HAP-1 (cell line): ENCODE results near the gene STK24.

Experiments used
- DNase-seq, 2 experiments: peaks; one replicate each; pipeline ENCODE4 v3.0.0-alpha.2; 2016 to 2020; ENCODE audit warnings: low spot score in 2 of 2
- H3K27me3 ChIP-seq: fragments of 250-450 bp; sonication (Bioruptor Pico); 2 replicates; pipeline ENCODE4 v1.5.1; 2020; ENCODE audit warnings: low read depth, mild to moderate bottlenecking, moderate library complexity
- H3K36me3 ChIP-seq: fragments of 250-450 bp; sonication (Bioruptor Pico); replicated peaks from 2 replicates; pipeline ENCODE4 v1.5.1; 2020; ENCODE audit warnings: mild to moderate bottlenecking
- H3K4me1 ChIP-seq: fragments of 250-450 bp; sonication (Bioruptor Pico); 2 replicates; pipeline ENCODE4 v1.5.1; 2020; ENCODE audit warnings: mild to moderate bottlenecking
- H3K4me3 ChIP-seq: fragments of 250-450 bp; sonication (Bioruptor Pico); 2 replicates; pipeline ENCODE4 v1.5.1; 2020; ENCODE audit warnings: mild to moderate bottlenecking, moderate library complexity
- H3K9me3 ChIP-seq: fragments of 250-450 bp; sonication (Bioruptor Pico); 2 replicates; pipeline ENCODE4 v1.5.1; 2020; ENCODE audit warnings: mild to moderate bottlenecking, moderate library complexity
- in situ Hi-C: fragments of 300-500 bp; cut with MboI; formaldehyde crosslinking; loops from 3 replicates; pipeline ENCODE4 v1.14.3; 2020; ENCODE audit warnings: low sequenced_read_pairs, inconsistent platforms, mixed read lengths

Gene STK24

DNA sequence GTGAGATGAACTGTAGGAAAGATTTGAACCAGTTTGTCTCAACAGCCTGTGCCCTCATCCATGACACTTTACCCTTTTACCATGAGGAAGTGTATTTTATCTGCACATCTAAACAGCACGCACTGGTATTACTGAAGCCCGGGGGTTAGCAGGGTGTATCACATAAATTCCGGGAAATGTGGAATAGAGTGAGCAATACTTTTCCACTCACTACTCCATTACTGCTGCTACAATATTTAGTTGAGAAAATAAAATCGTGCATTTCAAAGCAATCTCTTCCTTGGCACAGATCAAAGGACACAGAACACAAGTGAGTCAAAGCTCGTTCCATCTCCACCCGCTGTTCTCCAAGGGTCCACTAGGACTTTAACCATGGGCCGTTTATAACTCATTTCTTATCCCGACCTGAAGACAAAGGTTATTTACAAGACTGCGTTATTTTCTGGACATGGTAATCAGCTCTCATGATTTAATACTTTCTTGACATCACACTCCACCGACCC is 35.2 kb downstream of the STK24 start:
- Histone ChIP-seq H3K4me3 (no peak overlapping the region), H3K36me3 (no peaks in the 10 kb centered on the region), H3K9me3 (no peaks in the 10 kb centered on the region), H3K4me1 (peaks cover 5% of the 10 kb centered on the region; the same call in 1 of the 2 replicates), H3K27me3 (no peaks in the 10 kb centered on the region)
- no peak for DNase-seq
- in situ Hi-C loops: no loop called here

DNA sequence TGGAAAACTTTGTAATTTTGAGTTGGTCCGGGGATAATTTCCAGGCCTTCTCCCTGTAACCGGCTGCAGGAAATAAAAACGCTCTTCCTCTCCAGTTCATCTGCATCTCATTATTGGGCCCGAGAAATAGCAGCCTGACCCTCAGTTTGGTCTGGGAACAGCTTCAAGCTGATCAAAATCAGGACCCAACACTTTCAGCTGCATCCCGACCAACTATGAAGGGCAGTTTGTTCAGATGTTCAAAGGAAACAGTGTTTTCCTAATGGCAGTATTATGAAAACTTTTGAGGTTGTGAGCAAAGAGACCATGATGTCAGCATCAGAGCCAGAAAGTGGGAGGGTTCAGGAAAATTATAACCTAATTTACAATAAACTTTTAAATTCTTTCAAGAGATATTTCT is 35.7 kb downstream of the STK24 start:
- H3K4me3 ChIP-seq: no peak overlapping the region
- no peaks in the 10 kb centered on the region for H3K9me3 ChIP-seq
- H3K4me1 ChIP-seq: peaks cover 5% of the 10 kb centered on the region; the same call in 1 of the 2 replicates
- H3K36me3 ChIP-seq: no peaks in the 10 kb centered on the region
- H3K27me3 ChIP-seq: no peaks in the 10 kb centered on the region
- DNase-seq: no peak
- in situ Hi-C loops: no loop called here

DNA sequence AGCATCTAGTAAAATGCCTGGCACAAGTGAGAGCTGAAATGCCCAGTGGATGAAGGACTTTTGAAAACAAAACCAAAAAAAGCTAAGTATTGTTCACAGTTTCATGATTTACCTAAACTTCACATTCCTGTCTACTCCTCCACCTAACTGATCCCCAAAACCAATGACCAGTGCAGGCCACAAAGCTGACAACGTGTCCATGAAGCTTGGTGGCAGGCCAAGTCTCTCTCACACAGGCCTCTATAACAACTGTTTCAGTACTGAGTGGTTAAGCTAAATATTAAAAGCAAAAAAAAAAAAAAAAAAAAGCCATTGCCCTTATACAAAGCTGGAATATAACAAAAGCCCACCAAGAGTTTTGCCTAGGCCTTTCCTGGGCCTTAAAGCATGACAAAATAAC is 36.4 kb downstream of the STK24 start:
- Histone ChIP-seq H3K4me1 (no peaks in the 10 kb centered on the region), H3K36me3 (no peaks in the 10 kb centered on the region), H3K9me3 (no peaks in the 10 kb centered on the region), H3K27me3 (no peaks in the 10 kb centered on the region), H3K4me3 (no peak overlapping the region)
- in situ Hi-C loops: no loop called here
- DNase-seq: no peak

DNA sequence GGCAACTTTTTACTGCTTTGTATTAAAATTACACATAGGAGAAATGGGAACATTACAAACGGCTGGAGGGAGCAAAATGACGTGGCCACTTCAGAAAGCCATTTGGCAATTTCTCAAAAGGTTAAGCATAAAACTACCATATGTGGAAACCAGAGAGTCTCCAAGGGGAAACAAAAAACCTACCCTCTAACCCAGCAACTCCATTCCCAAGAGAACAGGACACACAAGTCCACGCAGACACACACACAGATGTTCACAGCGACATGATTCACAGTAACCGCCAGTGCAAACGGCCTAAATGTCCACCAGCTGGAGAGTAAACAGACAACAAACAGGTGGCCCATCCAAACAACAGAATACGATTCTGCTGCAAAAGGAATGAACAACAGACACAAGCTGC is 37.2 kb downstream of the STK24 start:
- H3K4me3 ChIP-seq: no peak overlapping the region
- no peaks in the 10 kb centered on the region for H3K4me1 ChIP-seq
- in situ Hi-C loops: no loop called here

DNA sequence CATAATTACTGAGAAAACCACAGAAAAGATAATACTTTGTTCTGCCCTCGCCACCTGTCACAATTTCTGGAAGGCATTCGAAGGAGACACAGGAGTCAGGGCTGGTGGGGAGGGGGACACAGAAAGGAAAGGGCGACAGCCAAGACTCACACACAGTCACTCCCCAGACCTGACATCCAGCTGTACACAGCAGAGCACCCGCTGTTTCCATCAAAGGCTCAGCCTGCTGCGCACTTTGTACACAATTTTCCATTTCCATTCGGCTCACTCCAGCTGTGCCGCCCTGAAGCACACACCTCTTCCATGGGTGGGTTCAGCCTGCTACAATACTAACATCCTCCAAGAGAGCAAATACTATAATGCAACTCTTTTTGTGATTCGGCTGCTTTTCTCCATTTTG is 38.0 kb downstream of the STK24 start:
- Histone ChIP-seq H3K27me3 (no peaks in the 10 kb centered on the region), H3K4me3 (no peak overlapping the region), H3K4me1 (no peaks in the 10 kb centered on the region), H3K9me3 (no peaks in the 10 kb centered on the region), H3K36me3 (no peaks in the 10 kb centered on the region)
- DNase-seq: no peak
- in situ Hi-C loops: no loop called here

More for the DNA sequence above, 37.2 kb downstream of the STK24 start:
- no peak for DNase-seq
- Histone ChIP-seq H3K36me3 (no peaks in the 10 kb centered on the region), H3K27me3 (no peaks in the 10 kb centered on the region), H3K9me3 (no peaks in the 10 kb centered on the region)

DNA sequence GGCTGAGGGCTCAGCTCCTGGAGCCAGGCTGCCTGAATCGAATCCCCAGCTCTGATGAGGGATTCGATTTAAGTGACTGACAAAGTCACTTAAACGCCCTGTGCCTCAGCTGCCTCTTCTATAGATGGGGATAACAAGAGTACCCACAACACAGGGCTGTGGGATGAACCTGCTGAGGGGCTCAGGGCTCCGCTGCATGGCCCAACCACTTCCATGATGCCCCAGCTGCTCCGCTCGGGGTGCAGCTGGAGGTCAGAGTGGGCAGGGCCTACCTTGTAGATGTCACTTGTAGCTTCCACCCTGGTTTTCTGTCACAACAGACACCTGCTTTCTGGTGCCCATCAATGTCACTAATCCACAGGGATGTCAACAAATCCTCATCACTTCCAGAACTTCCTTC is 39.2 kb downstream of the STK24 start:
- H3K27me3 ChIP-seq: no peaks in the 10 kb centered on the region
- H3K36me3 ChIP-seq: no peaks in the 10 kb centered on the region
- DNase-seq: no peak
- no peak overlapping the region for H3K4me3 ChIP-seq
- H3K4me1 ChIP-seq: no peaks in the 10 kb centered on the region
- H3K9me3 ChIP-seq: no peaks in the 10 kb centered on the region
- in situ Hi-C loops: no loop called here

DNA sequence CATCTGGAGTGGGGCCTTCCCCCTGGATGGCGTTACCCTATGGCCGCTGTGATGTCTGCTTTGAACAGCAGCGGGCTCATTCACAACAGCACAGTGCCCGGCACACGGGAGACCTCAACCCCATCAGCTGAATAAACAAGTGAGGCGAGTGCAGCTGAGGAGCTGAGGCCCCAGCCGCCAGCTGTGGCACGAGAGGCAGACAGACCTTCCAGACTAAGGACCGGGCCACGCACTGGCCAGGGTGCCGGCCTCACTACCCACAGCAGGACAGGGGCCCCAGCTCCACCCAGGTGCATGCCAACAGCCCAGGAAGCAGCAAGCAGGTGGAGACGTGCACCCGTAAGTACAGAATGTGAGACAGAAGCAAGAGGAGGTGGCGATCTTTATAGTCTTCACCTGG is 39.6 kb downstream of the STK24 start:
- in situ Hi-C loops: no loop called here
- no peak overlapping the region for H3K4me3 ChIP-seq
- no peak for DNase-seq
- H3K4me1 ChIP-seq: no peaks in the 10 kb centered on the region
- no peaks in the 10 kb centered on the region for H3K9me3 ChIP-seq
- H3K27me3 ChIP-seq: no peaks in the 10 kb centered on the region
- H3K36me3 ChIP-seq: no peaks in the 10 kb centered on the region

DNA sequence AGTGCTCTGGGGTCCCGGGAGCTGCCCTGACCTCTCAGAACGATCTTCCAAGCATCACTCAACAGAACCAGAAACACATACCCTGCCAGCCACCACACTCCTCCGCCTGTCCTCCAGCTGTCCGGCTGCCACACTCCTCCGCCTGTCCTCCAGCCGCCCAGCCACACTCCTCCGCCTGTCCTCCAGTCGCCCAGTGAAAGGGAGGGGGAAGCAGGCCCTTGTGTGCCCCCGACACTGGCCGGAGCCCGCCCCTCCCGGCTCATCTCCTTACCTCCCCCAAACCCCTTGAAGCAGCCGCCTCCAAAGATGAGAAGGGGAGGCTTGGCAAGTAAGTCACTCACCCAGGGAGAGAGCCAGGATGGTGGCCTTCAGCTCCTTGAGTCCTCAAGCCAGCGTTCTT is 40.2 kb downstream of the STK24 start:
- Histone ChIP-seq H3K9me3 (no peaks in the 10 kb centered on the region), H3K4me3 (no peak overlapping the region), H3K27me3 (no peaks in the 10 kb centered on the region), H3K36me3 (no peaks in the 10 kb centered on the region), H3K4me1 (no peaks in the 10 kb centered on the region)
- DNase-seq: no peak
- in situ Hi-C loops: no loop called here

DNA sequence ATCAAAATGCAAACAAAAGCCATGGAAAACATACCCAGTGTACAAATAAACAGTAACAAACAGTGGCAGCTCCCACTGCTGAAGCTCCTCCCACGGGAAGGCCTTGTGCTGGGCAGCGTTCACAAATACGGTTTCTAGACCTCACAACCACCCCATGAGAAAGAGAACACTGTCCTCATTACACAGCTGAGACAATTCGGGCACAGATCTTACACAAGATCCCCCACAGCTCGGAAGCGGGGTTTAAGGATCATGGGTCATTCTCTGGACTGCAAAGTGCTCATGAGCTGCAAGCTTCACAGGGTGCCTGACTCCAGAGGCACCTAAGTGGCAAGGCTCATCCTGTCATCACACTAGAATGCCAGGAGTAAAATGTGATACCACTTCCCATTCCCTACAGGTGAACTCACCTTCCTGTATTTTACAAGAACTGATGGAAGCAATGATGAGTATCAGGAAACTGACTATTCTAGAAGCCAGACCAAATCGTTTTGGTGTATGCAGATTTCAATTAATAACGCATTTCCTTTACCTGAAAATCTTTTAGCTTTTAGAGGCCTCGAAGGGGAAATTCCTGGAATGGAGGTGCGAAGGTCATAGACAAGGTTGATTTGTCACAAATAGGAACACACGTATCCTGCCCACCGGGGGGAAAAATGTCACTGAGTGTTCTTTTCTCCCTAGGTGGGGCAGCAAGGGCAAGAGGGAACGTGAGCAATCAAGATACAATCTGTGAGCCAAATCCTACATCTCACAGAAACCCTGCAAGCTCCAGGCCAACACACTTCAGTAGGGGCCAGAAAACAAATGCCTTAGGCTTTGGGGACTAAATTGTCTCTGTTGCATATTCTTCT is 41.2 kb downstream of the STK24 start:
- in situ Hi-C loops: no loop called here
- Histone ChIP-seq H3K4me1 (no peaks in the 10 kb centered on the region), H3K4me3 (no peak overlapping the region), H3K9me3 (no peaks in the 10 kb centered on the region), H3K36me3 (no peaks in the 10 kb centered on the region), H3K27me3 (no peaks in the 10 kb centered on the region)
- no peak for DNase-seq

DNA sequence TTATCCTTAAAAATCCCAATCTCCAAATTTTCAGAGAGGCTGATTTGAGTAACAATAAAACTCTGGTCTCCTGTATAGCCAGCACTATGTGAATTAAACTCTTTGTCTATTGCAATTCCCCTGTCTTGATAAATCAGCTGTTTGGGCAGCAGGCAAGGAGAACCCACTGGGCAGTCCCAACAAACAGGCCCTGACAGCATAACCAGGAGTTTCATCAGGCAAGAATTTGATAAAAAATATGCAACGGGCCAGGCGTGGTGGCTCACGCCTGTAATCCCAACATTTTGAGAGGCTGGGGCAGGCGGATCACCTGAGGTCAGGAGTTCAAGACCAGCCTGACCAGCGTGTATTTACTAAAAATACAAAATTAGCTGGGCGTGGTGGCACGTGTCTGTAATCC is 42.1 kb downstream of the STK24 start:
- H3K27me3 ChIP-seq: no peaks in the 10 kb centered on the region
- no peak overlapping the region for H3K4me3 ChIP-seq
- DNase-seq: no peak
- no peaks in the 10 kb centered on the region for H3K9me3 ChIP-seq
- in situ Hi-C loops: no loop called here
- H3K4me1 ChIP-seq: no peaks in the 10 kb centered on the region
- no peaks in the 10 kb centered on the region for H3K36me3 ChIP-seq

DNA sequence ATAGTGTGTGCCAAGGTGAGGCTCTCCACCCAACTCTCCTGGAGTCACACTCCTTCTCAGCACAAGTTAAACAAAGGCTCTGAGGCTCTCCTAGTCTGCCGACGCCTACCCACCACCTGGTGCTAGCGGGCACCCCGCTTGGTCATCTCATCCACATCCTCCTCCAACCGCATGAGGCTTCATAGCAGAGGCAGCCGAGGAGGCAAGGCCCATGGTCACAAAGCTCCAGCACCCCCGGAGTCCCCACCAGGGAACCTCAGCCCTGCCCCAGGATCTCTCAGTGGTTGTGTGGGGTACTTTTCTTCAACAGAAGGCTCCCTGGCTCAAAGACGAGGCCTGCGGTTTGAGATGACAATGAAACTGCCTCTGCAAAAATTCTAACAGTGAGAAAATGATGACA is 43.0 kb downstream of the STK24 start:
- H3K9me3 ChIP-seq: no peaks in the 10 kb centered on the region
- no peaks in the 10 kb centered on the region for H3K36me3 ChIP-seq
- no peak overlapping the region for H3K4me3 ChIP-seq
- H3K4me1 ChIP-seq: no peaks in the 10 kb centered on the region
- H3K27me3 ChIP-seq: no peaks in the 10 kb centered on the region
- in situ Hi-C loops: no loop called here
- DNase-seq: no peak

DNA sequence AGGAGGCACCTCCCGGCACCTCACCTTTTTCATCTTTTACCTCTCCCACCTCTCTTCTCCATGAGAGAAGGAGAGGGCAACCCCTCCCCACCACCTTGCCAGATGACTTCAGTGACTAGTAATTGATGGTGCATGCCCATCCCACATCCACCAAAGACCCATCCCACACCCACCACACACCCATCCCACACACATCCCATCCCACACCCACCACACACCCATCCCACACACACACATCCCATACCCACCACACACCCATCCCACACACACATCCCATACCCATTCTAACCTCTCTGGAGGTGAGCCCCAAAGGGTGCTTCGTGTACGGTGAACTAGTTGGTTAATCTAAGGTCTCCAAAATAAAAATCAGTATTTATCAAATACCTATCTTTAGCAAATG is 44.7 kb downstream of the STK24 start:
- no peak for DNase-seq
- in situ Hi-C loops: no loop called here
- Histone ChIP-seq H3K4me3 (no peak overlapping the region), H3K9me3 (no peaks in the 10 kb centered on the region), H3K27me3 (no peaks in the 10 kb centered on the region), H3K36me3 (no peaks in the 10 kb centered on the region), H3K4me1 (no peaks in the 10 kb centered on the region)

DNA sequence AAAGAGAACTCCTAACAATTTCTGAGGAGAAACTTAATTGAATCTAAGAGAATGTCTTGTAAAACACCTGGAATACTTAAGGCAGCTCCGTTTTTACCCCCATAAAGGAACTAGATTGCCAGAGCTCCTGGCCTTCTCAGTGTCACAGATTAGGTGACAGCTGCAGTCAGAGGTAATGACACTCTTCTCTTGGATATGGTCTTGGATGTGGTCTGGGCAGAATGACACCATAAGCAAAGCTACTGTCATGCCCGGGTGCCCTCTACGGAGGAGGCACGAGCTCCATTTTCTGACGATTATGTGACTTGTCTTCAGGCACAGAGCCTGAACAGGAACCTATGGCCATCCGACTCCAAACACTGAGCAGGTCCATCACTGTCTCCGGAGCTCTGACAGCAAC is 46.7 kb downstream of the STK24 start:
- Histone ChIP-seq H3K36me3 (no peaks in the 10 kb centered on the region), H3K4me3 (no peak overlapping the region), H3K4me1 (no peaks in the 10 kb centered on the region), H3K27me3 (no peaks in the 10 kb centered on the region), H3K9me3 (no peaks in the 10 kb centered on the region)
- in situ Hi-C loops: no loop called here
- DNase-seq: no peak

DNA sequence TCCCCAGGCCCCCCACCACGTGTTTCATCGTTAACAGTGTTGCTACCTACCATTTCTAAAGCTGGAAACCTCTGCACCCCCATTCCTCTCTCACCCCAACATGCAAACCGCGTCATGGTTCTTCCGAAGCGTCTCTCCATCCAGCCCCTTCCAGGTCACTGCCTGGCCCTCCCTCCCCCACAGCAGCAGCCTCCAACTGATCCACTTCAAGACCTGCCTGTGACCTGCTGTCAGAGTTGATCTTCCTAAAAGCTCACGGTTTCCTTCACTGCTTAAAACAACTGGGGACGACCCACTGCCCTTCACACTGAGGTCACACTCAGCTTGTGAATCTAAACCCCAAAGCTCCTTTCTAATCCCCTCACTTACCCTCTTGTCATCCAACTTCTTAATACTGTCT is 47.7 kb downstream of the STK24 start:
- no peak for DNase-seq
- in situ Hi-C loops: no loop called here
- Histone ChIP-seq H3K4me1 (no peaks in the 10 kb centered on the region), H3K27me3 (no peaks in the 10 kb centered on the region), H3K4me3 (no peak overlapping the region), H3K36me3 (no peaks in the 10 kb centered on the region), H3K9me3 (no peaks in the 10 kb centered on the region)

DNA sequence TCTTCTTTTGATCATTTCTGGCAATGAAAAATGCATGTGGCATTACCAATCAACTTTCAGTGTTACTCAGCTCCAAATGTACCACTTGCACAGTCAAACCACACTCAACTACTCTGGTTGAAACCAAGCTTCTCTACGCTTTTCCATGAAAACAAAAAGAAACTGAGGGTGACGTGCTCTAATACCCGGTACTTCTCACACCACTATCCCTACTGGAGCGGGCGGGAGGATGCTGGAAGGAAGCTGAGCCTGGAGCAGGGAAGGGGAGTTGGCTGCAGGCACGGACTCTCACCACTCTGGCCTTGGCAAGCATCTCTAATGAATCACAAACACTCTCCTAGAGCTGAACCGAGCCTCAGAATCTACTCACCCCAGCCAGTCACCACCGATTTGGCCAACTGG is 48.2 kb downstream of the STK24 start:
- H3K9me3 ChIP-seq: no peaks in the 10 kb centered on the region
- in situ Hi-C loops: no loop called here
- H3K4me3 ChIP-seq: no peak overlapping the region
- H3K27me3 ChIP-seq: no peaks in the 10 kb centered on the region
- no peak for DNase-seq
- no peaks in the 10 kb centered on the region for H3K36me3 ChIP-seq
- H3K4me1 ChIP-seq: no peaks in the 10 kb centered on the region
